CD4-positive, CD25-positive, alpha-beta regulatory T cell (primary cell): ENCODE results near the gene NPR1. TPM values are rescaled to one million over a fixed set of nuclear protein-coding genes. Genes with fewer than 3 reads are reported as not detected.
A peak's percentile ranks its signal among the peaks of the same experiment; 100 is the strongest.
"Not testable (repeated sequence)": the region's sequence is repeated elsewhere in the genome, so short reads cannot be mapped to it uniquely, and the experiment has no call there.

Experiments
- ATAC-seq, 2 donors: fragments of 150-1000 bp; cut with Tn5 transposase; one replicate each; pipeline ENCODE4 v1.10.0; 2021; ENCODE audit warnings: low read depth in 2 of 2, moderate number of reproducible peaks in 2 of 2, moderate library complexity in 1 of 2
- DNase-seq, 3 donors: peaks; one replicate each; pipeline versions ENCODE4 v3.0.0 to v3.0.0-alpha.2; 2012 to 2022; ENCODE audit warnings: mixed read lengths in 1 of 3
- H3K27ac ChIP-seq: one replicate; pipeline ENCODE4 v1.7.0; 2013; ENCODE audit warnings: mild to moderate bottlenecking, low read length; ENCODE audit not compliant: insufficient read depth, poor library complexity, severe bottlenecking
- H3K27me3 ChIP-seq: one replicate; pipeline ENCODE4 v1.7.0; 2013; ENCODE audit warnings: low read length; ENCODE audit not compliant: control insufficient read depth, insufficient read depth
- H3K36me3 ChIP-seq: one replicate; pipeline ENCODE4 v1.7.0; 2013; ENCODE audit warnings: mild to moderate bottlenecking, low read length, moderate library complexity; ENCODE audit not compliant: control insufficient read depth, insufficient read depth
- H3K4me1 ChIP-seq: 2 replicates; pipeline ENCODE4 v1.7.0; 2013; ENCODE audit warnings: mild to moderate bottlenecking, low read length; ENCODE audit not compliant: insufficient read depth, control insufficient read depth, poor library complexity, severe bottlenecking
- H3K4me3 ChIP-seq: one replicate; pipeline ENCODE4 v1.7.0; 2013; ENCODE audit warnings: low read depth, mild to moderate bottlenecking, low read length, moderate library complexity
- H3K9me3 ChIP-seq, 2 experiments: 1 replicate in 1 of 2; 2 replicates in 1 of 2; pipeline ENCODE4 v1.7.0; 2013; ENCODE audit warnings: low read length in 2 of 2, mild to moderate bottlenecking in 1 of 2, moderate library complexity in 1 of 2; ENCODE audit not compliant: control insufficient read depth in 2 of 2
- H3K27ac Mint-ChIP-seq, 3 donors: one replicate each; pipeline ENCODE4 v1.8.0; 2020 to 2022; ENCODE audit warnings: mild to moderate bottlenecking in 3 of 3, mixed read lengths in 3 of 3, moderate library complexity in 2 of 3
- H3K27me3 Mint-ChIP-seq: one replicate; pipeline ENCODE4 v1.8.0; 2022; ENCODE audit warnings: mild to moderate bottlenecking, mixed read lengths
- H3K36me3 Mint-ChIP-seq: one replicate; pipeline ENCODE4 v1.8.0; 2020; ENCODE audit warnings: mixed read lengths
- H3K4me1 Mint-ChIP-seq, 4 donors: one replicate each; pipeline ENCODE4 v1.8.0; 2020 to 2022; ENCODE audit warnings: mixed read lengths in 4 of 4, mild to moderate bottlenecking in 1 of 4
- H3K4me3 Mint-ChIP-seq, 4 donors: one replicate each; pipeline ENCODE4 v1.8.0; 2020 to 2022; ENCODE audit warnings: mild to moderate bottlenecking in 4 of 4, mixed read lengths in 4 of 4, moderate library complexity in 3 of 4
- H3K9me3 Mint-ChIP-seq, 7 donors: one replicate each; pipeline ENCODE4 v1.8.0; 2020 to 2022; ENCODE audit warnings: mixed read lengths in 7 of 7, mild to moderate bottlenecking in 3 of 7, moderate library complexity in 2 of 7
- polyA plus RNA-seq, 4 donors: library from polyadenylated mRNA; unstranded; fragments of 300-500 nt; fragmentation: Illumina TruSeq; gene quantifications; one replicate each; pipeline ENCODE4 v1.2.3, GENCODE V29; 2021
- total RNA-seq: library from RNA; stranded (reverse); gene quantifications from one replicate; pipeline ENCODE4 v1.2.3, GENCODE V29; 2022

Gene NPR1
- total and polyA plus RNA-seq, 5 donors from 2014 or later = not detected

DNA sequence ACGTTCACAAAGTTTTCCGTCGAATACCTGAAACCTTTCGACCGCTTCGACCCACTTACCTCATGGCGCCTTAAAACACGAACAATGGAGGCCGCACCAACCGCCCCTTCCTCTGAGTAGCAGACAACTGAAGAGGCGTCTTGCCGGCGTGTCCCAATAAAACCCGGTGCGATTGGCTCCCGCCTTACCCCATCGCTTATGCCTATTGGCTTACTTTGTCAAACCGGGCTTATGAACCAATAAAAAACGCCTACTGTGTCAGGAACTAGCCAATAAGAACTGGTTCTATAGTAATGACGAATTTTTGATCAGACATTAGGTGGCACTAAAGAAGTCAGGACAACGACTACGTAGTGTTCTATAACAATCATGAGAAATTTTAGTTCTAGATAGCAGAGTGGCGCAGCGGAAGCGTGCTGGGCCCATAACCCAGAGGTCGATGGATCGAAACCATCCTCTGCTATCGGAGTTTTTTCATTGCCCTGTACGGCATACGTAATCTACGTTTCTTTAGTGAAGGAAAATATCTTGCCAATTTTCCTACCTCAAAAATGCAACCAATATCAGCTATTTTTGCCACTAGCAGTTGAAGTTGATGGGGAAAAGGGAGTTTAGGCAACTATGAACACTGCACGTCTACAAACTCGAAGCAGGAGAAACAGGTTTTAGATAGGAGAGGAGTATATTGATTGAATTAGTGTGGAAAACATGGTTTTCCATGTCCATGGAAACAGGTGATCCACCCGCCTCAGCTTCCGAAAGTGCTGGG is 7.4 kb upstream of the NPR1 start, which contains the start of gene ILF2:
Gene ILF2, minus strand, starts transcription at position 135 of the 769 bp plus-strand sequence. Its CDS starts 71 bp downstream, at position 64.
- DNase-seq (peak; percentile 96 to 99 (median 98)), ATAC-seq (peak; percentile 94 to 95)
- peaks cover 19% of the 10 kb centered on the region for H3K4me1 ChIP-seq
- H3K27me3 ChIP-seq = no peaks in the 10 kb centered on the region
- Mint-ChIP-seq H3K9me3 (peaks cover 0 to 3% (median 0%) of the 10 kb centered on the region in 7 donors), H3K36me3 (peaks cover 17% of the 10 kb centered on the region), H3K27me3 (peaks cover 4% of the 10 kb centered on the region), H3K4me1 (peaks cover 6 to 32% (median 13%) of the 10 kb centered on the region in 4 donors), H3K27ac (no peak within 1 kb of the TSS), H3K4me3 (no peak within 1 kb of the TSS)
- peak within 1 kb of the TSS; percentile 99 for H3K4me3 ChIP-seq
- peaks cover 33% of the 10 kb centered on the region for H3K36me3 ChIP-seq
- peak within 1 kb of the TSS; percentile 91 for H3K27ac ChIP-seq
- no peaks in the 10 kb centered on the region for H3K9me3 ChIP-seq

- not testable (repeated sequence) for H3K27me3 ChIP-seq, H3K9me3 ChIP-seq, H3K27ac Mint-ChIP-seq, H3K4me3 Mint-ChIP-seq, H3K27me3 Mint-ChIP-seq, H3K9me3 Mint-ChIP-seq
- DNase-seq (peak in 1 of 3 donors; percentile 63), ATAC-seq (peak; percentile 12 to 18)
- H3K27ac ChIP-seq = peak overlapping the region; percentile 82
- H3K4me1 Mint-ChIP-seq = peaks cover 6 to 32% (median 13%) of the 10 kb centered on the region in 4 donors
- peaks cover 17% of the 10 kb centered on the region for H3K36me3 Mint-ChIP-seq
- peak overlapping the region; percentile 99 for H3K4me3 ChIP-seq
- H3K36me3 ChIP-seq = peaks cover 25% of the 10 kb centered on the region
- H3K4me1 ChIP-seq = peaks cover 19% of the 10 kb centered on the region
These were observed 6.7 kb upstream of the NPR1 start for GRCh38 chr1:153671628-153672353.

- H3K27me3 Mint-ChIP-seq = peaks cover 24% of the 10 kb centered on the region
- Histone ChIP-seq H3K9me3 (no peaks in the 10 kb centered on the region), H3K4me3 (no peak overlapping the region), H3K27ac (no peak overlapping the region), H3K36me3 (peaks cover 9% of the 10 kb centered on the region), H3K27me3 (peaks cover 10% of the 10 kb centered on the region), H3K4me1 (peaks cover 30% of the 10 kb centered on the region)
- H3K9me3 Mint-ChIP-seq = peaks cover 0 to 3% (median 0%) of the 10 kb centered on the region in 7 donors
- H3K36me3 Mint-ChIP-seq = peaks cover 6% of the 10 kb centered on the region
- H3K4me1 Mint-ChIP-seq = peaks cover 3 to 33% (median 16%) of the 10 kb centered on the region in 4 donors
- H3K4me3 Mint-ChIP-seq = peak overlapping the region; percentile 31 to 80 (median 52)
- DNase-seq = no peak
- H3K27ac Mint-ChIP-seq = no peak overlapping the region
- no peak for ATAC-seq
These were observed 5.0 kb upstream of the NPR1 start for GRCh38 chr1:153673511-153673910.

DNA sequence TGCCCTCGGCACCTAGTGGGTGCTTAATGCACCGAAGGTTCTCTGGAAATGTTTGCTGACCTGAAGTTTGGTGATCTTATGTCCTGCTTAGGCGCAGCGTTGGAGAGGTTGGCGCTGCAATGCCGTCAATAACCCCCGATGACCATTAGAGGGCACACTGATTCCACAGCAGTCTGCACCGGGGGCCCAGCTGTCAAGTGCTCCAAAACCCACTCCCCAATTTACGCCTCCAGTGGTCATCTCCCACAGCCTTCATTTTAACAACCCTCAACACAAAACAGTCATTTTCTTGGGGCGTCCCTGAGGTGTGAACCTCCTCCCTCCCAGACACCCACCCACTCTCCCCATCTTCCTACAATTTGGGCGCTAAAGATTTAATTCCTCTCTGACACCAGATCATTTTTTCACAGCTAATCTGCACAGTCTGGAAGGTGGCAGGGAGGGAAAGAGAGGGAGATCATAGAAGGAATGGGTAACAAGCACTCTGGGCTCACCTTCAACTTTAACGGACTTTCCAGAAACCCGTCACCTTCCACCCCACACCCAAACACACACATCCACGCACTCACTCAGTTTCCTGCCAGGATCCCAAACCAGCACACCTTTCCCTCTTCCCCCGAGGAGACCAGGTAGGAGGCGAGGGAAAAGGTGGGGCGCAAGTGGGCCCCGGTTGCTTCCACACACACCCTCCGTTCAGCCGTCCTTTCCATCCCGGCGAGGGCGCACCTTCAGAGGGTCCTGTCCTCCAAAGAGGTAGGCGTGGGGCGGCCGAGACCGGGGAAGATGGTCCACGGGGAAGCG is 570 bp upstream of the NPR1 start:
- H3K9me3 Mint-ChIP-seq = no peaks in the 10 kb centered on the region
- H3K27me3 Mint-ChIP-seq = peaks cover 61% of the 10 kb centered on the region
- H3K36me3 Mint-ChIP-seq = no peaks in the 10 kb centered on the region

GRCh38 chr1:153679337-153680119 is 1.0 kb downstream of the NPR1 start:
- no peaks in the 10 kb centered on the region for H3K36me3 Mint-ChIP-seq
- no peak overlapping the region for H3K27ac Mint-ChIP-seq
- H3K9me3 Mint-ChIP-seq = peaks cover 0 to 1% (median 0%) of the 10 kb centered on the region in 7 donors
- DNase-seq (peak in 2 of 3 donors; percentile 28 to 33), ATAC-seq (peak; percentile 52 to 61)
- peaks cover 3 to 25% (median 9%) of the 10 kb centered on the region in 4 donors for H3K4me1 Mint-ChIP-seq
- peaks cover 64% of the 10 kb centered on the region for H3K27me3 Mint-ChIP-seq
- Histone ChIP-seq H3K27me3 (peaks cover 24% of the 10 kb centered on the region), H3K9me3 (no peaks in the 10 kb centered on the region), H3K4me3 (no peak overlapping the region), H3K27ac (no peak overlapping the region), H3K4me1 (peaks cover 29% of the 10 kb centered on the region), H3K36me3 (no peaks in the 10 kb centered on the region)
- H3K4me3 Mint-ChIP-seq = peak overlapping the region; percentile 73 to 81 (median 76)

More for the DNA sequence above, 570 bp upstream of the NPR1 start:
- ATAC-seq = peak; percentile 26 to 57
- Mint-ChIP-seq H3K4me3 (peak overlapping the region; percentile 69 to 85 (median 79)), H3K27ac (no peak overlapping the region), H3K4me1 (peaks cover 3 to 25% (median 9%) of the 10 kb centered on the region in 4 donors)
- Histone ChIP-seq H3K4me1 (peaks cover 29% of the 10 kb centered on the region), H3K9me3 (no peaks in the 10 kb centered on the region), H3K27ac (no peak overlapping the region), H3K4me3 (peak overlapping the region; percentile 32), H3K36me3 (no peaks in the 10 kb centered on the region), H3K27me3 (peaks cover 21% of the 10 kb centered on the region)
- peak; percentile 20 to 65 (median 50) for DNase-seq

- peaks cover 67% of the 10 kb centered on the region for H3K27me3 Mint-ChIP-seq
- no peak overlapping the region for H3K4me3 ChIP-seq
These were observed 1.6 kb downstream of the NPR1 start for GRCh38 chr1:153680120-153680403.

GRCh38 chr1:153682730-153683129 is 4.2 kb downstream of the NPR1 start:
- DNase-seq (no peak), ATAC-seq (no peak)
- peaks cover 19% of the 10 kb centered on the region for H3K27me3 ChIP-seq
- H3K27ac ChIP-seq = no peak overlapping the region
- no peak overlapping the region for H3K4me3 Mint-ChIP-seq
- peaks cover 0 to 1% (median 0%) of the 10 kb centered on the region in 7 donors for H3K9me3 Mint-ChIP-seq
- H3K36me3 Mint-ChIP-seq = no peaks in the 10 kb centered on the region
- H3K27ac Mint-ChIP-seq = no peak overlapping the region
- H3K4me1 Mint-ChIP-seq = peaks cover 0 to 21% (median 6%) of the 10 kb centered on the region in 4 donors
- H3K4me3 ChIP-seq = no peak overlapping the region
- H3K36me3 ChIP-seq = no peaks in the 10 kb centered on the region
- H3K27me3 Mint-ChIP-seq = peaks cover 65% of the 10 kb centered on the region
- H3K9me3 ChIP-seq = no peaks in the 10 kb centered on the region
- H3K4me1 ChIP-seq = peaks cover 25% of the 10 kb centered on the region

More at GRCh38 chr1:153680120-153680403, 1.6 kb downstream of the NPR1 start:
- Histone ChIP-seq H3K27ac (no peak overlapping the region), H3K4me1 (peaks cover 29% of the 10 kb centered on the region), H3K27me3 (peaks cover 24% of the 10 kb centered on the region), H3K36me3 (no peaks in the 10 kb centered on the region), H3K9me3 (no peaks in the 10 kb centered on the region)
- peaks cover 3 to 25% (median 9%) of the 10 kb centered on the region in 4 donors for H3K4me1 Mint-ChIP-seq
- peak overlapping the region; percentile 16 to 73 (median 64) for H3K4me3 Mint-ChIP-seq
- H3K27ac Mint-ChIP-seq = no peak overlapping the region
- no peaks in the 10 kb centered on the region for H3K36me3 Mint-ChIP-seq
- ATAC-seq (no peak), DNase-seq (no peak)
- H3K9me3 Mint-ChIP-seq = peaks cover 0 to 1% (median 0%) of the 10 kb centered on the region in 7 donors
